Spleen (tissue), 11 donors: ENCODE results near the gene CHCHD6. TPM values are rescaled to one million over a fixed set of nuclear protein-coding genes. Genes with fewer than 3 reads are reported as not detected.

ENCODE experiments used
- DNase-seq: peaks from one replicate; pipeline ENCODE4 v3.0.0-alpha.2; 2020
- H3K27ac ChIP-seq, 8 donors: fragments of 200-600 bp; sonication (generic) in 7 of 8; 1 replicate in 4 of 8; 2 replicates in 4 of 8; pipeline versions ENCODE4 v1.5.0 to v1.8.0; 2016 to 2021; ENCODE audit warnings: inconsistent platforms in 4 of 8, mild to moderate bottlenecking in 4 of 8, moderate library complexity in 1 of 8
- H3K27me3 ChIP-seq, 7 donors: fragments of 200-600 bp; sonication (generic) in 6 of 7; replicated peaks in 1 of 7; 1 replicate in 4 of 7; 2 replicates in 3 of 7; pipeline versions ENCODE4 v1.5.0 to v1.8.0; 2016 to 2021; ENCODE audit warnings: inconsistent platforms in 3 of 7, mild to moderate bottlenecking in 1 of 7
- H3K36me3 ChIP-seq, 6 donors: fragments of 200-600 bp; sonication (generic) in 5 of 6; 1 replicate in 4 of 6; 2 replicates in 2 of 6; pipeline versions ENCODE4 v1.5.0 to v1.8.0; 2016 to 2021; ENCODE audit warnings: inconsistent platforms in 2 of 6
- H3K4me1 ChIP-seq, 6 donors: fragments of 200-600 bp; sonication (generic) in 5 of 6; 1 replicate in 3 of 6; 2 replicates in 3 of 6; pipeline versions ENCODE4 v1.5.0 to v1.8.0; 2016 to 2021; ENCODE audit warnings: inconsistent platforms in 3 of 6
- H3K4me3 ChIP-seq, 8 donors: fragments of 200-600 bp; sonication (generic) in 7 of 8; 1 replicate in 4 of 8; 2 replicates in 4 of 8; pipeline versions ENCODE4 v1.5.0 to v1.8.0; 2016 to 2021; ENCODE audit warnings: inconsistent platforms in 4 of 8, mild to moderate bottlenecking in 4 of 8, moderate library complexity in 2 of 8
- H3K9me3 ChIP-seq, 8 donors: fragments of 200-600 bp; sonication (generic) in 7 of 8; 1 replicate in 4 of 8; 2 replicates in 4 of 8; pipeline versions ENCODE4 v1.5.0 to v1.8.0; 2016 to 2021; ENCODE audit warnings: inconsistent platforms in 4 of 8
- POLR2A ChIP-seq, 3 donors: fragments of 450-650 bp; IDR thresholded peaks; one replicate each; pipeline ENCODE4 v1.5.1; 2017; ENCODE audit warnings: antibody characterized with exemption in 3 of 3, mild to moderate bottlenecking in 1 of 3
- POLR2AphosphoS5 ChIP-seq, 3 donors: sonication (generic); formaldehyde crosslinking; IDR thresholded peaks; one replicate each; pipeline ENCODE4 v1.5.1; 2017; ENCODE audit warnings: antibody characterized with exemption in 3 of 3
- WGBS, 5 donors: extraction: QIAGEN DNeasy Blood & Tissue Kit in 3 of 5; methylation state at CpG; one replicate each; pipeline versions ENCODE4 v1.1.5 to v1.1.7; 2013 to 2018; 5-methylcytosine and 5-hydroxymethylcytosine counted together
- intact Hi-C: fragments of 100-400 bp; cut with DNase I; formaldehyde crosslinking; loops from one replicate; pipeline ENCODE4 v1.15.0; 2023; ENCODE audit warnings: low total_unique reads
- polyA plus RNA-seq, 3 donors: library from polyadenylated mRNA; stranded (reverse); fragments of 200-250 nt; gene quantifications; one replicate each; pipeline ENCODE4 v1.2.1, GENCODE V29; 2013
- total RNA-seq, 7 donors: library from RNA; depleted of rRNA in 3 of 7; stranded (reverse); fragments of >200 nt in 3 of 7; fragmentation: NEBNext Ultra II Directional in 4 of 7; extraction: Animal tissue kit (Norgen Biotek cat#: 25700) in 4 of 7; gene quantifications; one replicate each; pipeline versions ENCODE4 v1.1.0 to v1.2.1, GENCODE V29; 2016 to 2021
- TF ChIP-seq, protein P1 (sequence below), 11 experiments: fragments of 200-600 bp in 7 of 11; fragments of 450-650 bp in 4 of 11; sonication (generic) in 4 of 11; IDR thresholded peaks in 8 of 11; conservative IDR thresholded peaks in 3 of 11; 1 replicate in 7 of 11; 2 replicates in 4 of 11; pipeline versions ENCODE4 v1.4.0 to v1.8.0; 2016 to 2021; ENCODE audit warnings: antibody characterized with exemption in 11 of 11, inconsistent platforms in 4 of 11, mild to moderate bottlenecking in 1 of 11
- donor health status: healthy with polysubstance abuse.
- donor health status: DM: no; HTN: no; CAD: no; lungs with moderate emphysema.
- donor health status: DM: no; HTN: no; CAD: no.
- donor health status: Bipolar disorder and iron deficiency.
- donor health status: healthy.
- donor health status: DM: no; HTN: no; CAD: no.
- donor health status: DM: yes; HTN: yes; CAD: no.

CHCHD6 gene
- total and polyA plus RNA-seq, 10 donors, result 6.3 to 39.1 (median 11.8) TPM

DNA sequence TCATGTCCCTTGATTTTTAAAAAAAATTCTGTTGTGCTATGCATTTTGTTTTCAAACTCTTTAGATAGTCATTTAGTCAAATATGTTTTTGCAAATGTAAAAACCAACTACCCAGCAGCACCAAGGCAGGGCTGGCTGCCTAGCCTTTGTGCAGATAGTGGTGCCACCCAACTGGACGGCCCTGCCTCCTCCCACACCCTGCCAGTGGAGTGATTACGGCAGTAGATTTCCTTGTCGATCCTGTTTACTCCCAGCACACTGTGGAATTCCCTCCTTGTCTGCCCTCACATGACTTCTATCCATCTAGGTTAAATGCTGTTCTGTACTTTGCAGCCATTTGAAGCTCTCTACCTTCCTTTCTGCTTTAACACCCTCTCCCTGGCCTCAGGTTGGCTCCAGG lies 199.5 kb downstream of the CHCHD6 start:
- DNase-seq, result no peak
- Histone ChIP-seq H3K36me3 (no peaks in the 10 kb centered on the region), H3K27ac (no peak overlapping the region), H3K9me3 (no peaks in the 10 kb centered on the region), H3K4me3 (no peak overlapping the region), H3K4me1 (peaks cover 0 to 9% (median 3%) of the 10 kb centered on the region in 6 donors), H3K27me3 (peaks cover 0 to 70% (median 0%) of the 10 kb centered on the region in 7 donors)
- intact Hi-C loops, result no loop called here
- TF ChIP-seq POLR2AphosphoS5 (IDR thresholded peaks at IDR 0.05) (no peak), POLR2A (IDR thresholded peaks at IDR 0.05) (no peak)
- TF ChIP-seq, protein P1, sequence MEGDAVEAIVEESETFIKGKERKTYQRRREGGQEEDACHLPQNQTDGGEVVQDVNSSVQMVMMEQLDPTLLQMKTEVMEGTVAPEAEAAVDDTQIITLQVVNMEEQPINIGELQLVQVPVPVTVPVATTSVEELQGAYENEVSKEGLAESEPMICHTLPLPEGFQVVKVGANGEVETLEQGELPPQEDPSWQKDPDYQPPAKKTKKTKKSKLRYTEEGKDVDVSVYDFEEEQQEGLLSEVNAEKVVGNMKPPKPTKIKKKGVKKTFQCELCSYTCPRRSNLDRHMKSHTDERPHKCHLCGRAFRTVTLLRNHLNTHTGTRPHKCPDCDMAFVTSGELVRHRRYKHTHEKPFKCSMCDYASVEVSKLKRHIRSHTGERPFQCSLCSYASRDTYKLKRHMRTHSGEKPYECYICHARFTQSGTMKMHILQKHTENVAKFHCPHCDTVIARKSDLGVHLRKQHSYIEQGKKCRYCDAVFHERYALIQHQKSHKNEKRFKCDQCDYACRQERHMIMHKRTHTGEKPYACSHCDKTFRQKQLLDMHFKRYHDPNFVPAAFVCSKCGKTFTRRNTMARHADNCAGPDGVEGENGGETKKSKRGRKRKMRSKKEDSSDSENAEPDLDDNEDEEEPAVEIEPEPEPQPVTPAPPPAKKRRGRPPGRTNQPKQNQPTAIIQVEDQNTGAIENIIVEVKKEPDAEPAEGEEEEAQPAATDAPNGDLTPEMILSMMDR (IDR thresholded peaks at IDR 0.05 in 8 of 11, conservative IDR thresholded peaks at IDR 0.05 in 3 of 11), result no peak
- 81 to 88% (median 87%) methylated on average over 3 of the region's 3 CpGs for WGBS, 5 donors

DNA sequence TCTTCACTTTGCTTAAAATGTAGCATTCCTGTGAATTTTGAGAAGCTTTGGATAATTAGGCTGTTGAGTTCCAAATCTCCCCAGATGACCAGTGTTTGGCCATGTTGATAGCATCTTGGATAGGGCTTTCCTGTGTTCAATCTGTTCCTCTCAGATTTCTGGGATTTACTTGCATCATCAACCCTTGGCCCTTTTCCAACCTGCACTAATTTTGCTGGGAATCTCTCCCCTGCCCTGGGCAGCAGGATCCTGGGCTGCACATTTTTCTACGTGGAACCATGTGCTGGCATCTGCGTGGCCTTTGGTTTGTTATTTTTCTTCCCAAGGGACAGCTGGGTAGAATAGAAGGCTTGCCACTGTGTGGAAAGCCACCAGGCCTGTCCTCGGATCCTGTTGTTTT lies 203.5 kb downstream of the CHCHD6 start:
- intact Hi-C loops, result no loop called here
- H3K36me3 ChIP-seq, result no peaks in the 10 kb centered on the region
- no peaks in the 10 kb centered on the region for H3K9me3 ChIP-seq
- no peak for DNase-seq
- peaks cover 0 to 63% (median 0%) of the 10 kb centered on the region in 7 donors for H3K27me3 ChIP-seq
- no peak for TF ChIP-seq POLR2A (IDR thresholded peaks at IDR 0.05)
- TF ChIP-seq POLR2AphosphoS5 (IDR thresholded peaks at IDR 0.05), result no peak
- TF ChIP-seq, protein P1 (IDR thresholded peaks at IDR 0.05 in 8 of 11, conservative IDR thresholded peaks at IDR 0.05 in 3 of 11), result no peak
- H3K27ac ChIP-seq, result no peak overlapping the region
- no peak overlapping the region for H3K4me3 ChIP-seq
- peaks cover 18 to 50% (median 38%) of the 10 kb centered on the region in 6 donors for H3K4me1 ChIP-seq
- 90 to 98% (median 94%) methylated on average over 3 of the region's 3 CpGs for WGBS, 5 donors

DNA sequence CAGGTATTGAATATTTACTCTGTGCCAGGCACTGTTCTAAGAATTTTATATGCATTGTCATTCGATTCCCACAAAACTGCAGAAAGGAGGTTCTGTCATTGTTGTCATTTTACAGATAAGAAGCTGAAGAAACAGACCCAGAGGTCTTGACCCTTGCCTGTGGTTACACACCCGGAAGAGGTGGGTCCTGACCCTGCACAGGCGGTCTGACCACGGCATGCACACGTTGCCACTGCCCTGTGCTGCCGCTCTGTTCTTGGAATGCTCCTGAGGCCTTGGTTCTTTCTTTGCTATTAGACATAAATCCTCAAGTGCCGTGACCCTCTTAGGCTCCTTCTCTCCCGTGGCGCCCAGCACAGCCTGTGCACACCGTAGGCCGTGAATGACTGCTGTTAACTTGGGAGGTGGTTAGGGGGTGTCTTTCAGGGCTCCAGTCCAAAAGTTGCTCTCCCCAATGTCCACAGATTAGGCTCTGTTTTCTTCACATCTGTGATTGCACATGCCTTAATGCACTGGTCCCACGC lies 204.8 kb downstream of the CHCHD6 start:
- WGBS, 5 donors, result 31 to 49% (median 38%) methylated on average over 12 of the region's 12 CpGs
- Histone ChIP-seq H3K4me1 (peaks cover 18 to 61% (median 49%) of the 10 kb centered on the region in 6 donors), H3K9me3 (no peaks in the 10 kb centered on the region), H3K36me3 (no peaks in the 10 kb centered on the region), H3K27ac (no peak overlapping the region), H3K27me3 (peaks cover 0 to 65% (median 0%) of the 10 kb centered on the region in 7 donors), H3K4me3 (no peak overlapping the region)
- intact Hi-C loops, result no loop called here
- no peak for DNase-seq
- TF ChIP-seq POLR2AphosphoS5 (IDR thresholded peaks at IDR 0.05) (peak in 2 of 3 donors; percentile 20 to 64), POLR2A (IDR thresholded peaks at IDR 0.05) (no peak)
- TF ChIP-seq, protein P1 (IDR thresholded peaks at IDR 0.05 in 8 of 11, conservative IDR thresholded peaks at IDR 0.05 in 3 of 11), result no peak

DNA sequence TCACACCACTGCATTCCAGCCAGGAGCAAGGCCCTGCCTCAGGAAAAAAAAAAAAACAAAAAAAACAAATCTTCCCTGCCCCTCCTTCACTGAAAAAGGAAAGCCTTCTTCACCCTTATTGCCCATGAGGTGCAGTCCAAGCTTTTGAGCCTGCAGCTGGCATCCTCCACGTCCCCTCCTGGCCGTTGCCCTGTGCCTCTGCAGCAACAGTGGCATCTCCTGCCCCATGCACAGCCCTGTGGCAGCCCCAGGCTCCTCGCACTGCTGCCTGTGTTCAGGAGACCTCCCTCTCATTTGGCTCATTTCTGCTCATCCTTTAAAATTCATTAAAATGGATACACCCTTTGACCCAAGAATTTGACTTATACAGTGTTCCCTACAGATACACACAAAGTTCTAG lies 206.2 kb downstream of the CHCHD6 start:
- Histone ChIP-seq H3K27ac (peak overlapping the region in 1 of 8 donors; percentile 81), H3K4me3 (no peak overlapping the region), H3K36me3 (peaks cover 0 to 6% (median 0%) of the 10 kb centered on the region in 6 donors), H3K9me3 (no peaks in the 10 kb centered on the region), H3K27me3 (peaks cover 0 to 67% (median 0%) of the 10 kb centered on the region in 7 donors), H3K4me1 (peaks cover 18 to 66% (median 49%) of the 10 kb centered on the region in 6 donors)
- TF ChIP-seq, protein P1 (IDR thresholded peaks at IDR 0.05 in 8 of 11, conservative IDR thresholded peaks at IDR 0.05 in 3 of 11), result no peak
- TF ChIP-seq POLR2AphosphoS5 (IDR thresholded peaks at IDR 0.05), result no peak
- DNase-seq, result no peak
- 60 to 97% (median 92%) methylated on average over 3 of the region's 3 CpGs for WGBS, 5 donors
- intact Hi-C loops, result no loop called here
